Urinary bladder (tissue), 4 donors: ENCODE measurements around the gene ANKS3. TPM values are rescaled to one million over a fixed set of nuclear protein-coding genes. Genes with fewer than 3 reads are reported as not detected.
A peak's percentile ranks its signal among the peaks of the same experiment; 100 is the strongest.

Experiments used
- DNase-seq: peaks from one replicate; pipeline ENCODE4 v3.0.0-alpha.2; 2015; ENCODE audit errors: extremely low spot score
- H3K27ac ChIP-seq: one replicate; pipeline ENCODE4 v1.5.1; 2013; ENCODE audit warnings: low read depth, mild to moderate bottlenecking, moderate library complexity
- H3K36me3 ChIP-seq: one replicate; pipeline ENCODE4 v1.6.1; 2013; ENCODE audit warnings: mild to moderate bottlenecking, moderate library complexity; ENCODE audit not compliant: insufficient read depth
- H3K4me1 ChIP-seq: one replicate; pipeline ENCODE4 v1.6.1; 2013; ENCODE audit warnings: mild to moderate bottlenecking, moderate library complexity; ENCODE audit not compliant: insufficient read depth
- H3K4me3 ChIP-seq: one replicate; pipeline ENCODE4 v1.5.1; 2013; ENCODE audit warnings: low read depth, low read length
- WGBS: extraction: QIAGEN DNeasy Blood & Tissue Kit; methylation state at CpG from one replicate; pipeline ENCODE4 v1.1.7; 2013; 5-methylcytosine and 5-hydroxymethylcytosine counted together
- polyA plus RNA-seq: library from polyadenylated mRNA; stranded (reverse); fragments of 200-250 nt; gene quantifications from one replicate; pipeline ENCODE4 v1.2.3, GENCODE V29; 2013
- total RNA-seq: library from RNA; depleted of rRNA; stranded (reverse); fragments of >200 nt; gene quantifications from one replicate; pipeline ENCODE4 v1.2.3, GENCODE V29; 2014
- donor health status: healthy with polysubstance abuse.
- donor health status: healthy.

Gene ANKS3
- total and polyA plus RNA-seq, 2 donors: 21.6 to 22.1 TPM

DNA sequence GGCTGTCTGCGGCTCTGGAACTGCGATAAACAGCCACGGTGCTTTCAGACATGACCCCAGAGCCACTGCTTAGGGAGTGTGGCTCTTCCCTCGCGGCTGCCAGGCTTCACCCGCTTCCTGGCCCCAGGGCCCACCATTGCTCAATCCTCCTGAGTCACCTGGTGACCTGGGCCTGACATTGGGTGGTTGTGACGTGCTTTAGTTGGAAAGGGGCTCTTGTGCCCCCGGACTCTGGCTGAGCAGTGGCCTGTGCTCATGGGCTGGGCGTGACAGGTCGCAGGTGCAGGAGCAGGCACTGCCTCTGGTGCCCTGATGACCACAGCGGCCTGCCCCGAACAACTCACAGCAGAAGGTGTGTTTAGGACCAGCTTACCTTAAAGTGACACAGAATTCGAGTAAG, 49.3 kb downstream of the ANKS3 start:
- Histone ChIP-seq H3K4me3 (no peak overlapping the region), H3K27ac (no peak overlapping the region), H3K4me1 (no peaks in the 10 kb centered on the region), H3K36me3 (peaks cover 7% of the 10 kb centered on the region)
- no peak for DNase-seq
- WGBS: 93% methylated on average over 13 of the region's 13 CpGs

DNA sequence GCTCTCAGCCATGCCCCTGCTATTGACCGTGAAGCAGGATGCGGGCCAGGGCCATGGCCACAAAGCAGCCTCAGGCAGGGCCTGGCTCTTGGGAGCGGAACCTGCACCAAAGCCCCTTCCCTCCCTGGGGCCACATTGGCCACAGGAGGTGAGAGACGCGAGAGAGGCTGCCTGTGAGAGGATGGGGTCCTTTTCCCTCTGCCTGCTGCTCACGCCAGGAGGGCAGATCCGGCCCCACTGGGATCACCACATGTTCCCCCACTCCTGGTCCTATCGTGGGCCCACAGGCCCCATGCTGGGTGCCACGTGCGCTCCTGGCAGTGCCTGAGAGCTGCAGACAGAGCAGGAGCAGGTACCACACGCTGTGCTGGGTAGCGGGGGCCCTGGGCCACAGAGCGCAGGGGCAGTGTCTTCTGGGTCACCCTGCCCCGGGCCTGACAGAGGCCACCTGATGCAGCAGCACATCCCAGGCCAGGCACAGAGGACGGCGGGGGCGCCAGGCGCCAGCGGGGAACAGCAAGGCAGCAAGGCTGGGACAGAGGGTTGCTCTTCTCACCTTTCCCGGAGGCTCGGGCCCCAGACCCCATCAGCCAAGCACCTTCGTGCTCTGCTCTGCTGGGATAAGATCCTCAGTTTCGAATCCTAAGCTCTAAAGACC, 49.9 kb downstream of the ANKS3 start:
- no peak for DNase-seq
- Histone ChIP-seq H3K36me3 (peaks cover 7% of the 10 kb centered on the region), H3K4me1 (no peaks in the 10 kb centered on the region), H3K4me3 (no peak overlapping the region), H3K27ac (no peak overlapping the region)
- 94% methylated on average over 23 of the region's 23 CpGs for WGBS

DNA sequence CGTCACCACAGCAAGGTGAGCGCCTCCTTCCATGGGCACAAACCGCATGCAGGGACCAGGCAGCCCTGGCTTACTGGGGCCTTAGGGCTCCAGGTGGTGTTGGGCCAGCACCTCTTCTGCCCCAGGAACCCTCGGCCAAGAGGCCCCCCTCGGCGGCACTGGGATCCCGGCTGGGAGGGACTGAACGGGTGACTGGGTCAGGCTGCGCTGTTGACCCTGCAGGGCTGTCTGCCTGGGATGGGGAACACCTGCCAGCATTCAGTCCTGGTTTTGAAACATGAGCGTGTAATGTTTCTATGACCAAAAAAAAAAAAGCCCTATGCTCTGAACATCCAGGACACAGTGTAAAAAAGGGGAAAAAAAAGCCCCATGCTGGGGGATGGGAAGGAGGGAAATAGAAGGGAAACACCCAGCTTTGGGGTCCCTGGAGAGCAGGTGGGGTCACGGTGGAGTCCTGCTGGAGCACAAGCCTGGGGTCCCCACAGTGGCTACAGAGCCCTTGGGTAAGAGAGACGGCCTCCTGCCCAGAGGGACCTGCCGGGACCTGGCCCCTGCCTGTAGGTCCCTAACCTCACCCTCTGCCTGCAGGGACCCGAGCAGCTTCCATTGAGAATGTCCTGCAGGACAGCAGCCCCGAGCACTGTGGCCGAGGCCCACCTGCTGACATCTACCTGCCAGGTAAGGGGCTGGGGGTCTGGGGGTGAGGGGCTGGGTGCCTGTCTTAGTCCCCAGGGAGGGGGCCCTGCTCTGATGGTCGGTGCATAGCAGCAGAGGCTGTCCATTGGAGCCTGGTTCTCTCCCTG, 50.6 kb downstream of the ANKS3 start:
- no peak overlapping the region for H3K4me3 ChIP-seq
- no peak overlapping the region for H3K27ac ChIP-seq
- WGBS: 83% methylated on average over 17 of the region's 17 CpGs
- H3K36me3 ChIP-seq: peaks cover 7% of the 10 kb centered on the region
- no peak for DNase-seq
- H3K4me1 ChIP-seq: no peaks in the 10 kb centered on the region

DNA sequence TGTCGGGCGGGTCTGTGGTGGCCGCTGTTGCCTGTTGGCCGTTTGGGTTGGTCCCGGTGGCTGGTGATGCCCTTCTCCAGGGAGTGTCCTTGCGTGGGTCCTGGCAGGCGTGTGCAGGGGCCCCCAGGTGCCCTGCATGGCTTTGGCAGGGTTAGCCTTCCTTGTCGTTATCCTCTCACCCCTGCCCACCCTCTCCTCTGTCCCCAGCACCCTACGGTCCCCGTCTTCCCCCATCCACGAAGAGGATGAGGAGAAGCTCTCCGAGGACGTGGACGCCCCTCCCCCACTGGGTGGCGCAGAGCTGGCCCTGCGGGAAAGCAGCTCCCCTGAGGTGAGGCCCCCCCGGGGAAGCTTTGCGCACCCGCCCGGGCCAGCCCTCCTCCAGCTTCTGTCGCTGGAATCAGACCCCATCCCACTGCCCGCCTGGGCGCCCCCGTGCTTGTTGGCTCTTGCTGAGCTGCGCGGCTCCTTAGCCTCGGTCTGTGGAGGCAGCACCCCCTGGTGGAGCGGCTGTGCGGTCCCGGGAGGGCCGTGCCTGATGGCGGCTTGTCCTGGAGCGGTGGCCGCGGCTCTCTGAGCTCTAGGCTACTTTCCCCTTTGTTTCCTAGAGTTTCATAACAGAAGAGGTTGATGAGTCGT, 51.3 kb downstream of the ANKS3 start:
- DNase-seq: no peak
- Histone ChIP-seq H3K36me3 (peaks cover 5% of the 10 kb centered on the region), H3K4me3 (no peak overlapping the region), H3K27ac (no peak overlapping the region), H3K4me1 (no peaks in the 10 kb centered on the region)
- WGBS: 69% methylated on average over 36 of the region's 36 CpGs

DNA sequence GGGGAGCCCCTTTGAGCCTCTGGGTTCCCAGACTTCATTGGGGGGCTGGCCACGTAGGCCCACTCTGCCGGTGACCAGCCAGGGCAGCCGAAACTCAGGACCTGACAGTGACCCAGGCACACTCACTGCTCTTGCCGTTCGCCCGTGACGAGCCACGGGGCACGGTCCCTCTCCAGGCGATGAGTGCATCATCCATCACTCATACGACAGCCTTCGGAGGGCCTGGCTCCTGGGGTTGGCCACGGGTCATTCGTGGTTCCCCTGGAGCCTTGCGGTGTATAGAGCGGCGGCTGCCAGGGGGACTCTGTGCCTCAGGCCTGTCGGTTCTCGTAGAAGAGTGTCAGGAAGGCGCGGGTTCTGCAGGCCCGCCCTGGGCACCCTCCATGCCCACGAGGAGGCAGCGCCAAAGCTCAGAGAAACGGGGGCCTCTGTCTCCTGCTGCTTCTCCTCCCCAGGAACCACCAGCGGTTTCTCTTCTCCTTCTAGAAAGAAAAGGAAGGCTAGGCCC, 51.9 kb downstream of the ANKS3 start:
- Histone ChIP-seq H3K4me3 (no peak overlapping the region), H3K27ac (no peak overlapping the region), H3K4me1 (no peaks in the 10 kb centered on the region), H3K36me3 (peaks cover 5% of the 10 kb centered on the region)
- no peak for DNase-seq
- WGBS: 86% methylated on average over 26 of the region's 26 CpGs

DNA sequence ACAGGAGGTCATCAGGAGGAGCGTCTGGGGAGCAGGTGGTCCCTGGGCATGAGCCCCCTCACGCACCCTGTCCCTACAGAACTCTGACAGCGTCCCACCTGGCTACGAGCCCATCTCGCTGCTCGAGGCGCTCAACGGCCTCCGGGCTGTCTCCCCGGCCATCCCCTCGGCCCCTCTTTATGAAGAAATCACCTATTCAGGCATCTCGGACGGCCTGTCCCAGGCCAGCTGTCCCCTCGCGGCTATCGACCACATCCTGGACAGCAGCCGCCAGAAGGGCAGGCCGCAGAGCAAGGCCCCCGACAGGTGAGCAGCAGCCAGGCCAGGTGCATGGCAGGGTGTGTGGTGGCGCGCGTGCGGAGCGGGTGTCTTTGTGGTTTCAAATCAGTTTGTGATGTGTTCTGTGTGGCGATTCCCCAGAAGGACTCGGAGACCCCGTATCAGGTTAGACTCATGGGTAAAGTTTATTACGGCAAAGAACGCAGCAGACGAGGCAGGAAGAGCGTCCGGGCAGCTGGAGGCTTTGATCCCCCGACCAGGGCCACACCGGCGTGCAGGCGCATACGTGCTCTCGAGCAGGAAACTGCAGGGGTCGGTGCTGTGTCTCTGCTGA, 52.5 kb downstream of the ANKS3 start:
- no peak for DNase-seq
- 92% methylated on average over 39 of the region's 39 CpGs for WGBS
- Histone ChIP-seq H3K27ac (no peak overlapping the region), H3K4me1 (no peaks in the 10 kb centered on the region), H3K36me3 (peaks cover 5% of the 10 kb centered on the region), H3K4me3 (no peak overlapping the region)

DNA sequence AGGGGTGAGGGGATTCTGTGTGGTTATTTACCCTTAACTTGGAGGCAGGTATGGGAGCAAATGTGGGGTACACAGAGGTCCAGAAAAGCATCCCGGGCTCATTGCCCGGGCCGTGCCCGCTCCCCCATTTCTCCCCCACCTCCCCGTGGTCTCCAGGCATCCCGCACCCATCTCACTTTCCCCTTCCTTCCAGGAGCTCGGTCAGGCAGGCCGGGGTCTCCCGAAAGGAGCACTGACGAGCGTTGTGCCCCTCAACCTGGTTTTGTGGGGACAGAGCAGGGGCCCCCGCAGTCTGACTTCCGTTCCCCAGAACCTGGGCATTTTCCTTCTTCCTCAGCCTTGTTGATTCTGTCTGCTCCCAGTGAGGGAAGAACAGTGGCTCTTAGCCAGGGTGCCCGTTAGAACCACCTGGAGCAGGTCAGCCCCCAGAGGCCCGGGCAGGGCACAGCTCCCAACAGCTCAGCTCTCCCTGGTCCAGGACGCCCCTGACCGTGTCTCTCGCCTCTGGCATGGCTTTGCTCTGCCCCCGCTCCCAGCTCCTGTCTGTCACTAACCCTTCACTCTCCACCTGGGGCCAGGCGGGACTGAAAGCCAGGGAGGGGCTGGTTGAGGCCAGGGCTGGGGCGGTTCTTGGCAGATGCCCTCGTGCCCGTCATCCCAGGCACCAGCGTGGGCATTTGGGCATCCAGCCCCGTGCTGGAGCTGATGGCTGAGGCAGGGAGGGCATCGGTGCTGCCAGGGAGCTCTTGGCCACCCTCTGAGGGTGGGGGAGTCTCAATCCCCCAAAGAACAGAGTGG, 53.2 kb downstream of the ANKS3 start:
- H3K4me3 ChIP-seq: peak overlapping the region; percentile 22
- 87% methylated on average over 26 of the region's 26 CpGs for WGBS
- DNase-seq: no peak
- H3K4me1 ChIP-seq: no peaks in the 10 kb centered on the region
- H3K27ac ChIP-seq: peak overlapping the region; percentile 79
- H3K36me3 ChIP-seq: peaks cover 5% of the 10 kb centered on the region

DNA sequence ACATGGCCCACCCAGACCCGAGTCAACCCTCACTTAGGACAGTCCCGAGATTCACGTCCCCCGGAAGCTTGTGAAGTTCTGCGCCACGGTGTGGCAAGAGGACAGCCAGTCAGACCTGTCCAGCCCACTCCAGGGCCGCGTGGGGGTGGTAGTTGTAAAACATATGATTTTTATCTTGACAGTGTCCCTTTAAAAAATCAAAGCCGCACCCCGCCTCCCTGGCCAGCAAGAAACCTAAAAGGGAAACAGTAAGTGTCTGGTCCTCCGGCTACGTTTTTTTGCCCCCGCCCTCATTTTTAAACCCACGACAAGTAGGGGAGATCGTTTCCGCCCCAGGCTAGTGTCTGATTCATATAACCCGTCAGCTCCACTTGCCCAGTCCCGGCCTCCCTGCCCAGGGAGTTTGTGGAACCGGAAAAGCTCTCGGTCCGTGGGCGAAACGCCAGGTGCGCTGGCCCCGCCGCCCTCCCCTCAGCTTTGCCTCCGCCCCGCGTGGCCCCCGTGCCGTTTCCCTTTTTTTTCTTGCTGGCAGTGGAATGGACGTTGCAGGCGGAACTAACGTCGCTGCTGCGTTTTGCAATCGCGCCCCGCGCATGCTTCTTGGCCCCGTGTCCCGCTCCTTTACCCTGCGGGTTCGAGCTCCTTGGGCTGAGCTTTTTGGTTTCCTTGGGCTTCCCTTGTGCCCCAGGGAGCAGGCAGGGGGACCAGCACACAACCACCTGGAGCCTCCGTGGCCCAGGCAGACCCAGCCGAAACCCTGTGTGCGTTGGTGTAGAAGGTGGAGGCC, 54.0 kb downstream of the ANKS3 start:
- Histone ChIP-seq H3K36me3 (peaks cover 5% of the 10 kb centered on the region), H3K4me1 (no peaks in the 10 kb centered on the region), H3K27ac (peak overlapping the region; percentile 79), H3K4me3 (peak overlapping the region; percentile 22)
- DNase-seq: peak; percentile 47
- 65% methylated on average over 47 of the region's 47 CpGs for WGBS

DNA sequence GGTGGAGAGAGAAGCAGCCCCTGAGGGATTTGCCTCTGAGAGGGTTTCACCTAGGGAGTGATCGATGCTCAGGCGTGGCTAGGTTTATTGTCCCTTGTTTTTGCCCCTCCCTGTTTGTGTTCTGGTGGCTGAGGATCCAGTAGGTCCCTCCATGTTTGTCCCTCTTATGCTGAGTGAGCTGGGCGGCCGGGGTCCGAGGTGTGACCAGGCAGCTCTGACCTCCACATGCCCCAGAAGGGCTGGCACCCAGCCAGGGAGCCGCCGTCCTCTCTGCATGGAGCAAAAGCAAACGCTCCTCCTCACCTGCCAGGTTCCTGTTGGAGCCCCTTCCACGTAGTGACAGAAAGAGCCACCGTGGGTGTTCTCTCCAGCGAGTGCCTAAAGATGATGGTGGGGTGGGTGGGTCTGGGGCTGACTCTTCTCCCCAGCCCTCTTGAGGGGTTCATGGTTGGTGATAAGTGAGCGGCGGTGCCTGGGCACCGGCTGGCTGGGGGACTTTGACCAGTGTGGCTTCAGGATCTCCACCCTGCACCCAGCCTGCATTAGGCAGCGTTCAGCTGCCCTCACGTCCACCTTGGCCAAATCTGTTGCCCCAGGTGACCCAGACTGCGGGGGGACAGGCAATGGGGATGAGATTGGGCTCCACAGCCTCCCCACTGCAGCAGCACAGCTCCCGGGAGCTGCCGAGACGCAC, 54.8 kb downstream of the ANKS3 start:
- Histone ChIP-seq H3K4me3 (no peak overlapping the region), H3K36me3 (peaks cover 5% of the 10 kb centered on the region), H3K4me1 (no peaks in the 10 kb centered on the region), H3K27ac (peak overlapping the region; percentile 79)
- DNase-seq: no peak
- whole genome bisulfite sequencing: 63% methylated on average over 20 of the region's 20 CpGs

DNA sequence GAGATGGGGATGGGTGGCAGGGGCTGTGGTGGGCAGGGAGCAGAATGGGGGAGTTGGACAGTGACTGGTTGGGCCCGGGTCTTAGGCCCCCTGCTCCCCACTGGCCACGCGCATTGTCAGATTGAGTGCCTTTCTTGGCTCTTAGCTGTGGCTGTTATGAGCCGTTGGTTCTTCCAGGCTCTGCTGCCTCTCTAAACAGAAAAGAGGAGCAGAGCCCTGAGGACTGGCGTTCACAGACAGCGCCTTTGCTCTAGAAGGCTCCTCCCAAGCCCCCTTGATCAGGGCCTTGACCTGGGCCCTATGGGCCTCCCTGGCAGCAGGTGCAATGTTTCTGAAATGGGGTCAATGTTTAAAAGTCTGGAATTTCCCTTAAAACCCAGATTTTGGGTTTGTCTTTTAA, 55.5 kb downstream of the ANKS3 start:
- no peak for DNase-seq
- WGBS: 89% methylated on average over 6 of the region's 6 CpGs
- Histone ChIP-seq H3K4me1 (no peaks in the 10 kb centered on the region), H3K4me3 (no peak overlapping the region), H3K36me3 (peaks cover 5% of the 10 kb centered on the region), H3K27ac (no peak overlapping the region)

DNA sequence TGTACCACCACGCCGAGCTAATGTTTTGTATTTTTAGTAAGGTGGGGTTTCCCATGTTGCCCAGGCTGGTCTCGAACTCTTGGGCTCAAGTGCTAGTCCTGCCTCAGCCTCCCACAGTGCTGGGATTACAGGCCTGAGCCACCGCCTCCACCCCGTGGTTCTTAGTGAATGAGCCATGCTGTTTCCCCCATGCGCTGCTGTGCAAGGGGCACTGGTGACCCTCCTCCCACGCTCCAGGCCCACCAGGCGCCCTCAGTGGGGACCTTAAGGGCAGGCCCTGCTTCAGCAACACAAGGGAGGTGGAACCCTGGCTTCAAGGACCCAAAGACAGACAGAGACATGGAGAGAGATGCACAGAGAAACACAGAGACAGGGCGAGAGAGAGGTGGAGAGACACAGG, 56.1 kb downstream of the ANKS3 start:
- 94% methylated on average over 9 of the region's 9 CpGs for WGBS
- H3K36me3 ChIP-seq: peaks cover 5% of the 10 kb centered on the region
- no peak overlapping the region for H3K27ac ChIP-seq
- H3K4me1 ChIP-seq: no peaks in the 10 kb centered on the region
- no peak for DNase-seq
- no peak overlapping the region for H3K4me3 ChIP-seq

DNA sequence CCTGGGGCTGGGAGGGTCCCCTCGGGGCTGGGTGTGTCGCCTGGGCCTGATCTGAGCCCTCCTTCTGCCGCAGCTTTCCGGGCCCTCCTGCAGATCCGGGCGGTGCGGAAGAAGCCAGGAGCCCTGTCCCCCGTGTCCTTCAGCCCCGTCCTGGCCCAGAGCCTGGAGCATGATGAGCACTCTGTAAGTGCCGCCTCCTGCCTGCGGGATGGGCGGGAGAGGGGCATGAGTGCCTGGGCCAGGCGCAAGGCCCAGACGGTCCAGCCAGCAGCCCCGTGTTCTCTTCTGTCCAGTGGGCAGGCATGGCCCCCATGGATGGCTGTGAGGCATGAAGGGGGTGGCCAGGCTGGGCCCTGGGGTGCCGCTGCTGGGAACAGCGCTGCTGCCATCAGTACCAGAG, 56.7 kb downstream of the ANKS3 start:
- no peak overlapping the region for H3K4me3 ChIP-seq
- 89% methylated on average over 17 of the region's 17 CpGs for WGBS
- no peak overlapping the region for H3K27ac ChIP-seq
- H3K36me3 ChIP-seq: no peaks in the 10 kb centered on the region
- no peaks in the 10 kb centered on the region for H3K4me1 ChIP-seq
- no peak for DNase-seq
